ENCODE data around the gene HNRNPAB.

- no peak for TF ChIP-seq CTCF (conservative IDR thresholded peaks at IDR 0.05 in 1 of 2, IDR thresholded peaks at IDR 0.05 in 1 of 2; ENCODE audit: extremely low read depth in 1 of 2, insufficient read depth in 1 of 2, low read depth in 1 of 2, low read length in 2 of 2)
- no peak for TF ChIP-seq EZH2 (IDR thresholded peaks at IDR 0.05; ENCODE audit: borderline replicate concordance, low read length)
Observed at GRCh38 chr5:178213003-178213461, 8.7 kb downstream of the HNRNPAB start.
